ENCODE measurements around the gene CCND2.

The CCND2 gene

GRCh38 chr12:4276524-4277204 is 3.1 kb downstream of the CCND2 start:
- peak; percentile 74 for DNase-seq (ENCODE audit: low read depth)

GRCh38 chr12:4277205-4277543 is 3.6 kb downstream of the CCND2 start:
- DNase-seq (ENCODE audit: low read depth) = no peak

- no peak for DNase-seq (ENCODE audit: low read depth)
These were observed 4.3 kb downstream of the CCND2 start for GRCh38 chr12:4277857-4278256.

GRCh38 chr12:4278329-4279197 is 5.0 kb downstream of the CCND2 start:
- no peak for DNase-seq (ENCODE audit: low read depth)

GRCh38 chr12:4279198-4279690 is 5.7 kb downstream of the CCND2 start:
- no peak for DNase-seq (ENCODE audit: low read depth)

- DNase-seq (ENCODE audit: low read depth) = no peak
These were observed 7.0 kb downstream of the CCND2 start for GRCh38 chr12:4280351-4281163.

- DNase-seq (ENCODE audit: low read depth) = no peak
These were observed 7.7 kb downstream of the CCND2 start for GRCh38 chr12:4281173-4281654.

GRCh38 chr12:4282103-4282891 is 8.7 kb downstream of the CCND2 start:
- DNase-seq (ENCODE audit: low read depth) = no peak

- no peak for DNase-seq (ENCODE audit: low read depth)
These were observed 9.4 kb downstream of the CCND2 start for GRCh38 chr12:4282892-4283511.

- DNase-seq (ENCODE audit: low read depth) = no peak
These were observed 10.1 kb downstream of the CCND2 start for GRCh38 chr12:4283512-4284255.

- no peak for DNase-seq (ENCODE audit: low read depth)
These were observed 10.7 kb downstream of the CCND2 start for GRCh38 chr12:4284306-4284705.

- no peak for DNase-seq (ENCODE audit: low read depth)
These were observed 11.5 kb downstream of the CCND2 start for GRCh38 chr12:4285070-4285469.

- no peak for DNase-seq (ENCODE audit: low read depth)
These were observed 12.7 kb downstream of the CCND2 start for GRCh38 chr12:4286228-4286627.

- DNase-seq (ENCODE audit: low read depth) = no peak
These were observed 13.3 kb downstream of the CCND2 start for GRCh38 chr12:4286771-4287317.

- no peak for DNase-seq (ENCODE audit: low read depth)
These were observed 14.0 kb downstream of the CCND2 start for GRCh38 chr12:4287325-4288211.

GRCh38 chr12:4288296-4289131 is 15.0 kb downstream of the CCND2 start:
- DNase-seq (ENCODE audit: low read depth) = no peak

GRCh38 chr12:4289231-4289878 is 15.8 kb downstream of the CCND2 start:
- DNase-seq (ENCODE audit: low read depth) = no peak

All from activated T-helper 9 cell treated with anti-CD3 and anti-CD28 coated beads, Interleukin-2, amount 50 U/mL, for 16 hours (primary cell).